Activated naive CD8-positive, alpha-beta T cell treated with anti-CD3 and anti-CD28 coated beads, Interleukin-2, amount 10 ng/mL, durations not matched to agents 7 days and 5 days (primary cell): ENCODE data around the gene NPSR1. TPM values are rescaled to one million over a fixed set of nuclear protein-coding genes. Genes with fewer than 3 reads are reported as not detected.

Experiments used
- ATAC-seq: fragments of 150-1000 bp; cut with Tn5 transposase; one replicate; pipeline ENCODE4 v1.10.0; 2021; ENCODE audit warnings: low read depth, moderate library complexity
- POLR2A ChIA-PET: fragments of 350-600 bp; sonication (Branson Sonifier 250); formaldehyde crosslinking; loops from one replicate; lab custom pipeline; 2021; ENCODE audit warnings: antibody characterized with exemption; lab: Charles Lee
- DNase-seq: peaks from one replicate; pipeline ENCODE4 v3.0.0; 2021
- H3K27ac Mint-ChIP-seq: one replicate; pipeline ENCODE4 v1.8.0; 2022; ENCODE audit warnings: mild to moderate bottlenecking, mixed read lengths
- H3K27me3 Mint-ChIP-seq: one replicate; pipeline ENCODE4 v1.8.0; 2022; ENCODE audit warnings: mild to moderate bottlenecking, moderate library complexity, mixed read lengths
- H3K36me3 Mint-ChIP-seq: one replicate; pipeline ENCODE4 v1.8.0; 2021; ENCODE audit warnings: mild to moderate bottlenecking, mixed read lengths
- H3K4me1 Mint-ChIP-seq: one replicate; pipeline ENCODE4 v1.8.0; 2021; ENCODE audit warnings: mixed read lengths
- H3K4me3 Mint-ChIP-seq: one replicate; pipeline ENCODE4 v1.8.0; 2022; ENCODE audit warnings: mild to moderate bottlenecking, moderate library complexity, mixed read lengths
- H3K9me3 Mint-ChIP-seq: one replicate; pipeline ENCODE4 v1.8.0; 2021; ENCODE audit warnings: mixed read lengths
- total RNA-seq, 2 experiments: library from RNA; stranded (reverse); gene quantifications; one replicate each; pipeline ENCODE4 v1.2.3, GENCODE V29; 2021

The NPSR1 gene
- total RNA-seq, 2 experiments from 2014 or later: not detected

DNA sequence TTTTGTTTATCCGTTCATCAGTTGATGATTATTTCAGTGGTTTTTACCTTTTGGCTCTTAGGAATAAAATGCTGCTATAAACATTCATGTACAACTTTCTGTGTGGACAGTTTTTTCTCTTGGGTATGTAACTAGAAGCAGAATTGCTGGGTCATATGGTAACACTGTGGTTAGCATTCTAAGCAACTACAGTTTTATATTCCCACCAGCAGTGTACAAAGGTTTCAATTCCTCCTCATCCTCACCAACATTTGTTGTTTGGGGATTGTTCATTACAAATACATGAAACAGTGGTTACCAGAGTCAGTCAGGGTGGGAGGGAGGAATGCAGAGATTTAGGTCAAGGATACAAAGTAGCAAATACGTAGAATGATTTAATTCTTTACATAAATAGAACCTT lies 97.0 kb downstream of the NPSR1 start:
- Mint-ChIP-seq H3K4me1 (no peaks in the 10 kb centered on the region), H3K4me3 (no peak overlapping the region), H3K36me3 (no peaks in the 10 kb centered on the region), H3K27me3 (no peaks in the 10 kb centered on the region), H3K9me3 (no peaks in the 10 kb centered on the region), H3K27ac (no peak overlapping the region)
- DNase-seq (no peak), ATAC-seq (no peak)
- POLR2A ChIA-PET: no interaction called here

DNA sequence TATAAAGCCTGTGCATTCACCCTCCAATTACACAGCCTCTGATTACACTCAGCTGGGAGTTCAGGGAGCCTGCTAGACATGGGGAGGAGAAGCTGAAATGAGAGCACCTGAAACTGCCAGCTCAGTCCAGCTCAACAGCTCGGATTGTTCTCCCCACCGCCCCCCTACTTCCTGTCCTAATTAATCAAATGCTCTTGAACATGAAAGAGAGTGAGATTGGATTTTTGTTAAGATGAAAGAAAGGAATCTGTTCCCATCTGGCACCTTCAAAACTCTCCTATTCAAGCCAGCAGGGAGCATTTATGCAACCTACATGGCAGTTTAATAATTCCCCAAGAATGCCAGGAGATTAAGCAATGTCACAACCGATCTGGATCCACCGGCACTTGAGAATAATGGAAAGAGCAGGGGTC lies 98.0 kb downstream of the NPSR1 start:
- H3K36me3 Mint-ChIP-seq: no peaks in the 10 kb centered on the region
- no peak for DNase-seq
- no peaks in the 10 kb centered on the region for H3K9me3 Mint-ChIP-seq
- no peak overlapping the region for H3K4me3 Mint-ChIP-seq
- H3K4me1 Mint-ChIP-seq: no peaks in the 10 kb centered on the region
- POLR2A ChIA-PET: no interaction called here
- H3K27me3 Mint-ChIP-seq: no peaks in the 10 kb centered on the region
- no peak overlapping the region for H3K27ac Mint-ChIP-seq
- no peak for ATAC-seq

DNA sequence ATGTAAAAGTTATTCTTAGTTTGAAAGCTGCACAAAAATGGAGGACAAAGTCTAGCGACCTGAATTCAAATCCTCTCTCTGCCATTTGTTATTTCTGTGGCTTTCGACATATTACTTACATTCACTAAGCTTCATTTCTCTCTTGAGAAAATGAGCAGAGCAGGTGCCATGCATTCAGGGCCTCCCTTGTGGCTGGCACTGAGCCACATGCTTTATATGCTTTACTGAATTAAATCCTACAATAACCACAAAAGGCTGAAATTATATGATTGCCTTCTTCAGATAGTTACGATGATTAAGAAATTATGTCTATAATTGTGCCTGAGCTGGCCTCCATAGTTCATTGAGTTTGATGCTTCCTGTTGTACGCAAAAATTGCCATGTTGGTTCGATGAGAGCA lies 98.7 kb downstream of the NPSR1 start:
- Mint-ChIP-seq H3K27me3 (no peaks in the 10 kb centered on the region), H3K27ac (no peak overlapping the region), H3K36me3 (no peaks in the 10 kb centered on the region), H3K4me1 (no peaks in the 10 kb centered on the region), H3K9me3 (no peaks in the 10 kb centered on the region), H3K4me3 (no peak overlapping the region)
- POLR2A ChIA-PET: no interaction called here
- no peak for DNase-seq
- ATAC-seq: no peak

DNA sequence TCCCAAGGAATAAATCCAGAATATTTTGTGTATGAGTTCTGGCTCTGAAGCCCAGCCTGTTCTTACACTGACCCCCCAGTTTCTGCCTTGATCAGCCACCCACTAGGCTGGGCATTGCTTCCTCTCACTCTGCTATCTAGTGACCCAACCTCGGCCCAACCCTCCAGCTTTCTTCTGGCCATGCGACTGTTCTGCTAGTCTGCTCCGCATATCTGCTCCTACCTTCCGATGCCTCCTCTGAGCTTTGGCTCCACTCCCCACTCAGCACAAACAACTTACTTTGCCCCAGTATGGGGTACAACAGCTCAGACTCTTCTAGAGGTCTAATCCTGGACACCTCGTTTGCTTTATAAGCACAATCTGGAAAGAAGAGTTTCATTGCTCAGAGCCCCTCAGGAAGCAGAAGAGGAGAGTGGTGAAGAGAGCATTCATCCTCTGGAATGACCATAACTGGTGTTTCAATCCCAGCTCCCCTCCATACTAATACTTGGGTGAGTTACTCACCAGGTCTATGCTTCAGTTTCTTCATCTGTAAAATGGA lies 99.6 kb downstream of the NPSR1 start:
- ATAC-seq (no peak), DNase-seq (no peak)
- POLR2A ChIA-PET: no interaction called here
- Mint-ChIP-seq H3K4me1 (no peaks in the 10 kb centered on the region), H3K27me3 (no peaks in the 10 kb centered on the region), H3K4me3 (no peak overlapping the region), H3K27ac (no peak overlapping the region), H3K36me3 (no peaks in the 10 kb centered on the region), H3K9me3 (no peaks in the 10 kb centered on the region)

DNA sequence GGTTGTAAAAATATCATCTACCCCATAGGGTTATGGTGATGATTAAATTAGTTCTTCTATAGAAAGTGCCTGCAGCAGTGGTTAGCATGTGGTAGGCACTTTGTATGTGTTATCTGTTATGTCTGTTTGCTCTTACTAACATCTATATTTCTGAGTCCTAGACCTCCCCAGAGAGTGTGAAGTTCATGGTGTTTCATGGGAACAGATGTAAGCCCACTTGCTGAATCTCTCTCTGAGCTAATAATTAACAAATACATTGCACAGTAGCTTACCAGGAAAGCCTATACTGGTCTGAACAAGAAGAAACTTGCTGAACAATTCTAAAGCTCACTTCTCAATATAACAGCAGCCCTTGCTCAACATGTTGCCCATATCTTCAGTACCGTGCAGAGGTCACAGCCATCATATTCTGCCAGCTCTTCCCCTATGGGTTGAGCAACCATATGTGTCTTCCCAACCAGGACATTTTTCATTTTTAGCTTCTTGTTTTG lies 100.1 kb downstream of the NPSR1 start:
- Mint-ChIP-seq H3K4me1 (no peaks in the 10 kb centered on the region), H3K27me3 (no peaks in the 10 kb centered on the region), H3K4me3 (no peak overlapping the region), H3K36me3 (no peaks in the 10 kb centered on the region), H3K27ac (no peak overlapping the region), H3K9me3 (no peaks in the 10 kb centered on the region)
- ATAC-seq (no peak), DNase-seq (no peak)
- POLR2A ChIA-PET: no interaction called here

DNA sequence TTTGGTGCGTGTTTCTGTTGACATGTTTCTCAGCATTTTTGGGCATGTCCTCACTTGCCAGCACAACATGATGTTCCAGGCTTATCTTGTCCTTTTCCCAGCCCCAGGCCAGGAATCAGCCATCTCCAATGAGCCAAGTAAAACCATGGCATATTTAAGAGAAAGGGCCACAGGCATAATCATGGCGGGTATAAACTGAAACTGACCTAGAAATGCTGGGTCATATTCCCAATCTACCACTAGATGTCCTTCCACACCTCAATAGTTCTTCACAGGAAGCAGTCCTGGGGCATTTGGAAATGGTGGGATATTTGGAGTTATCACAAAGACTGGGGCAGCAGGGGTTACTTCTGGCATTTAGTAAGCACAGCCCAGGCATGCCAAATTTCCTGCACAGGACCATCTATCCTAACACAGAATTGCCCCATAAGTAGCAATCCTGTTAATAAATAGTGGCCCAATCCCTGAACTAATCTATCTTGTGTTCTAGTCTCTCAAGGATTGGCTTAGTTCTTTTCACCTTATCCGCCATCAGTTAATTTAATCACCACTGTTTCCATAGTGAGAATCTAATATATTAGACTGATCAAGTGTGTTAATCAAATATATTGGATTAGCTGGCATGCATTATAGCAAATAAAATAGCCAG lies 101.6 kb downstream of the NPSR1 start:
- Mint-ChIP-seq H3K27ac (no peak overlapping the region), H3K9me3 (no peaks in the 10 kb centered on the region), H3K27me3 (no peaks in the 10 kb centered on the region), H3K4me1 (no peaks in the 10 kb centered on the region), H3K36me3 (no peaks in the 10 kb centered on the region), H3K4me3 (no peak overlapping the region)
- POLR2A ChIA-PET: no interaction called here
- ATAC-seq (no peak), DNase-seq (no peak)

DNA sequence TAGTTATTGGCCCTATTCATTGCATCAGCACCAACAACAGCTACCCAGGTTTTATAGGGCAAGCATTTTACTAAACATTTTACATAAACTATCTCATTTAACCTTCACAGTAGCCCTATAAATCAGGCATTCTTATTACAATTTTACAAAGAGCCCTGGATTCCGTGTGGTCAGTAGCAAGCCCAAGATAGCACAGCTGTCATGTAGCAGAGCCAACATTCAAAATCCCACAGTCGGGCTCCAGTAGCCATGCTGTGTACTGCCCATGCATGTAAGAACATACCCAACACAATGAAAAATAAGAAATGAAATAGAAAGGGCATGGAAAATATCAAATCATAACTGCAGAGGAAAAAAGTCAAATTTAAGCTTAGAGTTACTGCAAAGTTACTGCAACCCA lies 102.3 kb downstream of the NPSR1 start:
- Mint-ChIP-seq H3K27me3 (no peaks in the 10 kb centered on the region), H3K9me3 (no peaks in the 10 kb centered on the region), H3K4me1 (no peaks in the 10 kb centered on the region), H3K27ac (no peak overlapping the region), H3K36me3 (no peaks in the 10 kb centered on the region), H3K4me3 (no peak overlapping the region)
- POLR2A ChIA-PET: no interaction called here
- DNase-seq: no peak
- ATAC-seq: no peak

DNA sequence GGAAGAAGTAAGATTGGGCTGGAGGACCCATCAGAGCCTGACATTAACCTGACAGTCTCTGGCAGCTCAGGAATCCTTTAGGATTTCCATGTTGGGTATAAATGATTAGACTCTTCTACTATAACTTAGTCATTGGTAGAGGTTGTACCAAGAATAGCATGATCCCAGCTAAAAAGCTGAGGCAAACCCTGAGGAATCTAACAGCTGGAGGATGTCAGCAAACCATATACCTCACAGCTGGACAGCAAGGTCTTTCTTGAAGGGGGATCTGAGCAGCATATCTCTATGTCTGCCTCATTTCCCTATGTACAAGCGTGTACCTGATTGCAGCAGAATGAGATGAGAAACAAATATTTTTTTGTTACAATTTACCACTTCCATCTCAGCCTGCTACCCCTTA lies 103.2 kb downstream of the NPSR1 start:
- Mint-ChIP-seq H3K27me3 (no peaks in the 10 kb centered on the region), H3K4me1 (no peaks in the 10 kb centered on the region), H3K27ac (no peak overlapping the region), H3K36me3 (no peaks in the 10 kb centered on the region), H3K9me3 (no peaks in the 10 kb centered on the region), H3K4me3 (no peak overlapping the region)
- no peak for ATAC-seq
- POLR2A ChIA-PET: no interaction called here
- no peak for DNase-seq

DNA sequence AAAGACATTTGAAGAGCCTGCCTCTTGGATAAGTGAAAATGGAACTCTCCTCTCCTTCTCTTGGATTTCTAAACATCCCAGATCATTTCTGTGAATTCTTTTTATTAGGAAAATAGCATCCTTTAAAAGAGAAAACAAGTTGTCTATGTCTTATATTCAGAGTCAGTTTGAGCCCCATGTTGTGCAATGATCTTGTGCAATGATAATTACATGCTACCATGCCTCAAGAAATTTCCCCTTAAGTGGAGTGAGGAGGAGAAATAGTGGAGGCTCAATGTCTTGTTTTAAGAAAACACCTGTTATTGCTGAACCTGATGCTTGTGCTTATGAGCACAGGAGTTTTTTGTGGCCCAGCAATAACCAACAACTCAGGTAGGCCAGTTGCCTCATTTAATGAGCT lies 103.6 kb downstream of the NPSR1 start:
- no peaks in the 10 kb centered on the region for H3K4me1 Mint-ChIP-seq
- H3K27me3 Mint-ChIP-seq: no peaks in the 10 kb centered on the region
- H3K9me3 Mint-ChIP-seq: no peaks in the 10 kb centered on the region
- no peaks in the 10 kb centered on the region for H3K36me3 Mint-ChIP-seq
- ATAC-seq (no peak), DNase-seq (no peak)
- H3K27ac Mint-ChIP-seq: no peak overlapping the region
- no peak overlapping the region for H3K4me3 Mint-ChIP-seq
- POLR2A ChIA-PET: no interaction called here

DNA sequence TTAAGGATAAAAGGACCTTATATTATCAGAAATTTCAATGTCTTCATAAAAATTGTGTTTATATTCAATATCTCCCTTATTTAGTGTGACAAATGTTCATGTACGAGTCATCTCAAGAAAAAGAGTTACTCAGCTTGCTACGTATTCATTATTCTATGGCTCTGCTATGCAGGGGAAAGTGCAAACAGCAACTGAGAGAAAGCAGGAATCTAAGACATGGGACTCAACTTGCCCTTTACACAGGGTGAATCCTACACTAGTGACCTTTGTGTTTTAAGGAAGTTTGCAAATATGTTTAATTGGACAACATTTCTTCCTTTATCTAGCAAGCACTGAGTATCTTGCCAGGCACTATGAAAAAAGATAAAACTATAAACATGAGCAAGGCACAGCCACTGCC lies 104.7 kb downstream of the NPSR1 start:
- no peaks in the 10 kb centered on the region for H3K4me1 Mint-ChIP-seq
- no peak overlapping the region for H3K4me3 Mint-ChIP-seq
- no peak overlapping the region for H3K27ac Mint-ChIP-seq
- DNase-seq (no peak), ATAC-seq (no peak)
- POLR2A ChIA-PET: no interaction called here
- no peaks in the 10 kb centered on the region for H3K27me3 Mint-ChIP-seq
- H3K9me3 Mint-ChIP-seq: no peaks in the 10 kb centered on the region
- no peaks in the 10 kb centered on the region for H3K36me3 Mint-ChIP-seq

DNA sequence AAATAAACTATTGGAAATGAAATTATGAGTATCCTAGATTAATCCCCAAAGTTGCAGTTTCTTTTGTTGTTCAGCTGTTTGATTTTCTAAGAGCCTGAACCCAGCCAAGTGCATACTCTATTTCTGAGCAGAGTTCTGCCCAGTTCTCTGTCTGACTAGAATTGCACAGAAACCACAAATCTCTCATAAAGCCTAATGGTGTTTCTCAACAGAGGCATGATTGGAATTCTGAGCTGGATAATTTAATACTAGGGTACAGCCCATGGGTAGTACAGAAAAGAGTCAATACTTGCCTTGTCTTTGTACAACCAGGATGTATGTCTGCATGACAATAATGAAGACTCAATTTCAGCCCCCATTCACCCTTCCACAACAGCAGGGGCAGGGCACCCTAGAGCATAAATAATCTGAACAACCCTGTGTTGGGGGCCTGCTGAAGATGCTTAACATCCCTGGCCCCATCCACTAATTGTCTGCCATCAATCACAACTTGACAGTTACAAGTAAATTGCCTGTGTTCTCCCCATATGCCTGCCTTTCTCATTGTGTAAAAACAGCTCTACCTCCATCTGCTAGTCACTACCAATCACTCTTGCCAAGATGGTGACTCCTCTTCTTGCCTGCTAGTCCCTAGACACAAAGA lies 114.4 kb downstream of the NPSR1 start:
- DNase-seq: no peak
- ATAC-seq: no peak
- POLR2A ChIA-PET: no interaction called here
- H3K4me3 Mint-ChIP-seq: no peak overlapping the region
- H3K9me3 Mint-ChIP-seq: peaks cover 5% of the 10 kb centered on the region
- H3K4me1 Mint-ChIP-seq: no peaks in the 10 kb centered on the region
- H3K27ac Mint-ChIP-seq: no peak overlapping the region
- H3K27me3 Mint-ChIP-seq: no peaks in the 10 kb centered on the region
- H3K36me3 Mint-ChIP-seq: no peaks in the 10 kb centered on the region

DNA sequence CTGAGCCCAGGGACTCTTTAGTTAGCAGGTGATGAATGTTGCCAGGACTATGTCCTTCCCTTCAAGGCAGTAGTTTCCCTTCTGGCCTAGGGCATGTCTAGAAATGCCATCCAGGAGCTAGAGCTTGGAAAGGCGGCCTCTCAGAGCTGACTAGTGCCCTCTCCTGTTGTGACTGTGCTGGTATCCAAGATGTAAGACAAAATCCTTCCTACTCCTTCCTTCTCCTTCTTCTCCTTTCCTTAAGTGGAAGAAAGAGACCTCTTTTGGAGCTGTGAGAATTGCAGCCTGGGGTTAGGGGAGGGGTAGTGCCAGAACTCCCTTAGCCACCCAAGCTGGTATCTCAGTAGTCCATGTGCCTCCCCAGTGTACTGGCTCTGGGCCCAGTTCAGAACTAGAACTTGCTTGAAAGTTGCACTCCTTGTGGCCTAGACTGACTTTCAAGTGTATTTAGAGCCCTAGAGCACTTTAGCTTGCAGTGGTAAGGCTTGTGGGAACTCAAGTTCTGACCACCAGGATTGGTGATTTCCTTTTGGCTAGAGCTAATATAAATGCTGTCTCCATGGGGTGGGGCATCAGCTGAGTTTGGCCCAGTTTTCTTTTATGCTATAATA lies 118.8 kb downstream of the NPSR1 start:
- Mint-ChIP-seq H3K27ac (no peak overlapping the region), H3K27me3 (no peaks in the 10 kb centered on the region), H3K4me3 (no peak overlapping the region), H3K36me3 (no peaks in the 10 kb centered on the region), H3K9me3 (peaks cover 8% of the 10 kb centered on the region), H3K4me1 (no peaks in the 10 kb centered on the region)
- POLR2A ChIA-PET: no interaction called here
- DNase-seq (no peak), ATAC-seq (no peak)

DNA sequence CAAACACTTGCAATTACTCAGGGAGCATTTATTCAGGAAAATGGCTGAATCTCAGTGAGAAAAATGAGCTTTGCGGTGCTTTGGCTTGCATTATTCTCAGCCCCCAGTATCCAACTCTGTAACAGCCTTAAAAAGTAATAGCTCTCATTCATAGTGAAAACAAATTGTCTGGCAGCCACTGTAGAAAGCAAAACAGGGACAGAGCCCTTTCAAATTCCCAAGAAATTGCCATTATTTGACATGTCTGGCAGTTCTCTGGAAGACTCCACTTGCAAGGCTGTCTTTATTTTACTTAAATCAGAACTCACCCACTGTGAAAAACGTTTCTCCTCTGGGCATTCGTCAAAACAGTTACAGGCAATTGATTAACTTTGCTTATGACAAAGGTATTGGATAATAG lies 122.5 kb downstream of the NPSR1 start:
- Mint-ChIP-seq H3K4me3 (no peak overlapping the region), H3K4me1 (no peaks in the 10 kb centered on the region)
- POLR2A ChIA-PET: no interaction called here

DNA sequence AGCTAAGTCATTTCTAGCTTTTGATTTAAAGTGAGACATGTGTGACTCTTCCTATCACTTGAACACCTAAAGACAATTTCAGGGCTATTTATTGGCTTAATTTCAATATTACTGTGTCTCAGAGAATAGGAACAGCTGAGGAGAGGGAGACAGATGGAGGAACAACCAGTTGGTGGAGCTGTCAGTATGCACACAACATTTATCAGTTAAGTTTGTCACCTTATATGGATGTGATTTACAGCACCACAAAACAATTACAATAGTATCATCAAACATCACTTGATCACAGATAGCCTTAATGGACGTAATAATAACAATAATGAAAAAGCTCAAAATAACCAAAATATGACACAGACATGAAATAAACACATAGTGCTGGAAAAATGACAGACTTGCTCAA lies 129.6 kb downstream of the NPSR1 start:
- Mint-ChIP-seq H3K27ac (no peak overlapping the region), H3K36me3 (no peaks in the 10 kb centered on the region), H3K9me3 (peaks cover 14% of the 10 kb centered on the region), H3K27me3 (no peaks in the 10 kb centered on the region), H3K4me3 (no peak overlapping the region), H3K4me1 (no peaks in the 10 kb centered on the region)
- POLR2A ChIA-PET: no interaction called here
- ATAC-seq (no peak), DNase-seq (no peak)

More for the DNA sequence above, 122.5 kb downstream of the NPSR1 start:
- ATAC-seq (no peak), DNase-seq (no peak)
- Mint-ChIP-seq H3K27me3 (no peaks in the 10 kb centered on the region), H3K36me3 (no peaks in the 10 kb centered on the region), H3K9me3 (peaks cover 15% of the 10 kb centered on the region), H3K27ac (no peak overlapping the region)
